ENCODE data around the gene PSAP.
"Not testable (repeated sequence)": the region's sequence is repeated elsewhere in the genome, so short reads cannot be mapped to it uniquely, and the experiment has no call there.

DNA sequence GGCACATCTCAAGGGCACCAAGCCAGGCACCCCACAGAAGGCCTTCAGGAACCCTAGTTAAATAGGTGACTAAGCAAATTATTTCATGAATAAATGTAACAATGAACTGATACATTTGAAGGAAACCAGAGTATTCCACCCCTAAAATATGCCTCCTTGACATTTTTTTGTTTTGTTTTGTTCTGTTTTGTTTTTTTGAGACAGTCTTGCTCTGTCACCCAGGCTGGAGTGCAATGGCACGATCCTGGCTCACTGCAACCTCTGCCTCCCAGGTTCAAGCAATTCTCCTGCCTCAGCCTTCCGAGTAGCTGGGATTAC, 30.2 kb upstream of the PSAP start:
- not testable (repeated sequence) for TF ChIP-seq POLR2A (IDR thresholded peaks at IDR 0.05)
- TF ChIP-seq, protein P1, sequence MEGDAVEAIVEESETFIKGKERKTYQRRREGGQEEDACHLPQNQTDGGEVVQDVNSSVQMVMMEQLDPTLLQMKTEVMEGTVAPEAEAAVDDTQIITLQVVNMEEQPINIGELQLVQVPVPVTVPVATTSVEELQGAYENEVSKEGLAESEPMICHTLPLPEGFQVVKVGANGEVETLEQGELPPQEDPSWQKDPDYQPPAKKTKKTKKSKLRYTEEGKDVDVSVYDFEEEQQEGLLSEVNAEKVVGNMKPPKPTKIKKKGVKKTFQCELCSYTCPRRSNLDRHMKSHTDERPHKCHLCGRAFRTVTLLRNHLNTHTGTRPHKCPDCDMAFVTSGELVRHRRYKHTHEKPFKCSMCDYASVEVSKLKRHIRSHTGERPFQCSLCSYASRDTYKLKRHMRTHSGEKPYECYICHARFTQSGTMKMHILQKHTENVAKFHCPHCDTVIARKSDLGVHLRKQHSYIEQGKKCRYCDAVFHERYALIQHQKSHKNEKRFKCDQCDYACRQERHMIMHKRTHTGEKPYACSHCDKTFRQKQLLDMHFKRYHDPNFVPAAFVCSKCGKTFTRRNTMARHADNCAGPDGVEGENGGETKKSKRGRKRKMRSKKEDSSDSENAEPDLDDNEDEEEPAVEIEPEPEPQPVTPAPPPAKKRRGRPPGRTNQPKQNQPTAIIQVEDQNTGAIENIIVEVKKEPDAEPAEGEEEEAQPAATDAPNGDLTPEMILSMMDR (IDR thresholded peaks at IDR 0.05), result not testable (repeated sequence)

All from prostate gland (tissue), 2 donors.